GM12801 (cell line): ENCODE measurements around the gene PEX6.

Experiments used
- TF ChIP-seq, protein P1 (sequence below): IDR thresholded peaks from one replicate; pipeline ENCODE4 v1.5.1; 2011; ENCODE audit warnings: control low read depth; ENCODE audit not compliant: insufficient read length; ENCODE audit errors: extremely low read depth

Gene PEX6

GRCh38 chr6:42940493-42941045 lies 38.4 kb downstream of the PEX6 start:
- TF ChIP-seq, protein P1, sequence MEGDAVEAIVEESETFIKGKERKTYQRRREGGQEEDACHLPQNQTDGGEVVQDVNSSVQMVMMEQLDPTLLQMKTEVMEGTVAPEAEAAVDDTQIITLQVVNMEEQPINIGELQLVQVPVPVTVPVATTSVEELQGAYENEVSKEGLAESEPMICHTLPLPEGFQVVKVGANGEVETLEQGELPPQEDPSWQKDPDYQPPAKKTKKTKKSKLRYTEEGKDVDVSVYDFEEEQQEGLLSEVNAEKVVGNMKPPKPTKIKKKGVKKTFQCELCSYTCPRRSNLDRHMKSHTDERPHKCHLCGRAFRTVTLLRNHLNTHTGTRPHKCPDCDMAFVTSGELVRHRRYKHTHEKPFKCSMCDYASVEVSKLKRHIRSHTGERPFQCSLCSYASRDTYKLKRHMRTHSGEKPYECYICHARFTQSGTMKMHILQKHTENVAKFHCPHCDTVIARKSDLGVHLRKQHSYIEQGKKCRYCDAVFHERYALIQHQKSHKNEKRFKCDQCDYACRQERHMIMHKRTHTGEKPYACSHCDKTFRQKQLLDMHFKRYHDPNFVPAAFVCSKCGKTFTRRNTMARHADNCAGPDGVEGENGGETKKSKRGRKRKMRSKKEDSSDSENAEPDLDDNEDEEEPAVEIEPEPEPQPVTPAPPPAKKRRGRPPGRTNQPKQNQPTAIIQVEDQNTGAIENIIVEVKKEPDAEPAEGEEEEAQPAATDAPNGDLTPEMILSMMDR: no peak

GRCh38 chr6:42939810-42940167 lies 39.2 kb downstream of the PEX6 start:
- TF ChIP-seq, protein P1: no peak

DNA sequence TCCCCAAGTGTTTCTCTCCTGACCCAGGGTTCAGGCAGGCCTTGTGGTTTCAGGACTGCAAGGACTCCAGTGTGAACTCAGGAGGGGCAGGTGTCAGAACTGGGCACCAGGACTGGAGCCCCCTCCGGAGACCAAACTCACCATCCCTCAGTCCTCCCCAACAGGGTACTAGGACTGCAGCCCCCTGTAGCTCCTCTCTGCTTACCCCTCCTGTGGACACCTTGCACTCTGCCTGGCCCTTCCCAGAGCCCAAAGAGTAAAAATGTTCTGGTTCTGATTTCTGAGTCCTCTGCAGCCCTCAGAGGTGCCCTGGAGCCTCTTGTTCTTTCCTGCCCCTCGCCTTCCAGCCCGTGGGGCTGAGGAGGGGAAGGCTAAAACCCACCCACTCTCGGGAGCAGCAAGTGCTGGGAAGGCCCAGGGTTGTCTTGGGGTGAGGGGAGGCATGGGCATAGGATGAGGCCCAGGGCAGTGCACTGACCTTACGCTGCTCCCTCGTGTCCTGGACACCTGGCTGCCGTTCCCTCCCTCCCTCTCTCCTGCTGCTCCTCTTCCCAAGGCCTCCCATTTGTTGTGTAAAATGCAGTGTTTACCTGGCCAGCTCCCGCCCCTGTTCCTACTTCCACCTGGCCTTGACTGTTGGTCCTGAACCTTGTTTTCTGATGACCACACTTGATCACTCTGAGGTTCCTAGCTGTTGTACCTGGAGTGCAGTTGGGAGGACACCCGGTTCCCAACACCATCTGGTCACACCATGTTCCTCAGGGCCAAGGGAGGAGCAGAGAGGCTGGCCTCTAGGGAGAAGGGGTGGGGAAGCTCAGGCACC lies 39.8 kb downstream of the PEX6 start:
- TF ChIP-seq, protein P1: no peak

GRCh38 chr6:42938428-42938796 lies 40.6 kb downstream of the PEX6 start:
- TF ChIP-seq, protein P1: no peak

DNA sequence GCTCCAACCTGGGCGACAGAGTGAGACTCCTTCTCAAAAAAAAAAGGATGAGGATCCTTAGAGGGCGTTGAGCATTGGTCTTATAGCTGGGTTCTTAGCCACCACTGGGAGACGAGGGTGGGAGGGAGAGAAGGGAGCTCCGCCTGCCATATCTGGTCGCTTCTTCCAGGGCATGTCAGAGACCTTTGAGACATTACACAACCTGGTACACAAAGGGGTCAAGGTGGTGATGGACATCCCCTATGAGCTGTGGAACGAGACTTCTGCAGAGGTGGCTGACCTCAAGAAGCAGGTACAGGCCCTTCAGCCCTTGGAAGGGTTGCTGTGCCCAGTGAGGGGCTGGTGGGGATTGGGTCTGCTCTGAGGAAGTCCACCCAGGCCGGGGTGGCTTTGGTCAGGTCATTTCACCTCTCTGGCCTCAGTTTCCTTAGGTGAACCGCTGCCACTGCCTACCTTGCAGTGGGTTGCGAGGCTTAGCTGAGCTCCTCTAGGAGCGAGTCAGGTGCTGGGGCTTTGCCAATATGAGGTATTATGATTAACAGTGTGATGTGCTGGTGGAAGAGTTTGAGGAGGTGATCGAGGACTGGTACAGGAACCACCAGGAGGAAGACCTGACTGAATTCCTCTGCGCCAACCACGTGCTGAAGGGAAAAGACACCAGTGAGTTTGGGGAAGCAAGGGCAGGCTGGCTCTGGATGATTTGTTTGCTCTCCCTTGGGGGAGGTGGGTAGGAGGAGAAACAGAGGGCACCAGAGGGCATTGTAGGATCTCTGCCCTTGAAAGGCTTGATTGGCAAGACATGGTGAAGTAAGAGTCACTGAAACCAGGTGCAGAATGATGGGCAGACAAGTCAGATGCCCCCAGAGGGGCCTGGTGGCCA lies 41.2 kb downstream of the PEX6 start:
- TF ChIP-seq, protein P1: no peak

GRCh38 chr6:42936398-42936797 lies 42.6 kb downstream of the PEX6 start:
- TF ChIP-seq, protein P1: no peak

- TF ChIP-seq, protein P1: no peak
Observed at GRCh38 chr6:42935322-42935721, 43.7 kb downstream of the PEX6 start.
